Neural cell (in vitro differentiated cells): Measurements from ENCODE around the gene MAP10.

ENCODE experiments used
- CTCF ChIP-seq: fragments of 450-650 bp; IDR thresholded peaks from 2 replicates; pipeline ENCODE4 v1.5.1; 2014; ENCODE audit warnings: antibody characterized with exemption, mild to moderate bottlenecking, moderate library complexity; ENCODE audit not compliant: poor library complexity, severe bottlenecking
- EP300 ChIP-seq: fragments of 450-650 bp; conservative IDR thresholded peaks from 2 replicates; pipeline ENCODE4 v1.6.1; 2014; ENCODE audit warnings: antibody characterized with exemption, mild to moderate bottlenecking, moderate library complexity; ENCODE audit not compliant: poor library complexity, severe bottlenecking
- EZH2 ChIP-seq: fragments of 200-600, 300-800 bp; shearing (Covaris generic), sonication (generic); IDR thresholded peaks from 2 replicates; pipeline ENCODE4 v1.6.1; 2014; ENCODE audit warnings: antibody characterized with exemption, low read length, borderline replicate concordance, mild to moderate bottlenecking; ENCODE audit not compliant: insufficient read depth, poor library complexity, severe bottlenecking
- MXI1 ChIP-seq: fragments of 450-650 bp; conservative IDR thresholded peaks from 2 replicates; pipeline ENCODE4 v1.6.1; 2014; ENCODE audit warnings: antibody characterized with exemption, mild to moderate bottlenecking; ENCODE audit not compliant: poor library complexity, severe bottlenecking
- POLR2AphosphoS5 ChIP-seq: IDR thresholded peaks from 2 replicates; pipeline ENCODE4 v1.6.1; 2012
- RAD21 ChIP-seq: fragments of 450-650 bp; conservative IDR thresholded peaks from 2 replicates; pipeline ENCODE4 v1.6.1; 2014; ENCODE audit warnings: antibody characterized with exemption, mild to moderate bottlenecking, moderate library complexity
- REST ChIP-seq: IDR thresholded peaks from 2 replicates; pipeline ENCODE4 v1.6.1; 2012; ENCODE audit warnings: borderline replicate concordance
- SMC3 ChIP-seq: fragments of 450-650 bp; conservative IDR thresholded peaks from 2 replicates; pipeline ENCODE4 v1.6.1; 2014; ENCODE audit warnings: antibody characterized with exemption, mild to moderate bottlenecking, moderate library complexity; ENCODE audit not compliant: poor library complexity

- TF ChIP-seq CTCF (no peak), EZH2 (no peak), SMC3 (no peak), RAD21 (no peak), EP300 (no peak), POLR2AphosphoS5 (no peak), REST (no peak), MXI1 (no peak)
Measured at GRCh38 chr1:232786845-232787455, 18.3 kb upstream of the MAP10 start.
